AG09319 (cell line): ENCODE results near the gene GALC.
"Not testable (repeated sequence)": the region's sequence is repeated elsewhere in the genome, so short reads cannot be mapped to it uniquely, and the experiment has no call there.

Source experiments
- DNase-seq: peaks from one replicate; pipeline ENCODE4 v3.0.0-alpha.2; 2010; ENCODE audit warnings: low read depth; ENCODE audit errors: extremely low read depth
- CTCF ChIP-seq: IDR thresholded peaks from 2 replicates; pipeline ENCODE4 v1.5.1; 2011; ENCODE audit warnings: low read depth, mild to moderate bottlenecking, inconsistent platforms, low read length, moderate library complexity

The GALC gene

GRCh38 chr14:88030892-88031291 lies 37.9 kb upstream of the GALC start:
- no peak for TF ChIP-seq CTCF
- DNase-seq, result no peak

GRCh38 chr14:88030079-88030478 lies 37.1 kb upstream of the GALC start:
- no peak for TF ChIP-seq CTCF
- no peak for DNase-seq

- DNase-seq, result no peak
- no peak for TF ChIP-seq CTCF
Observed at GRCh38 chr14:88029500-88029899, 36.5 kb upstream of the GALC start.

- no peak for TF ChIP-seq CTCF
- no peak for DNase-seq
Observed at GRCh38 chr14:88026890-88027289, 33.9 kb upstream of the GALC start.

GRCh38 chr14:88025313-88025712 lies 32.3 kb upstream of the GALC start:
- DNase-seq, result no peak
- TF ChIP-seq CTCF, result no peak

- not testable (repeated sequence) for DNase-seq
Observed at GRCh38 chr14:88024252-88025086, 31.5 kb upstream of the GALC start.

GRCh38 chr14:88023658-88024187 lies 30.7 kb upstream of the GALC start:
- no peak for TF ChIP-seq CTCF
- no peak for DNase-seq

GRCh38 chr14:88017535-88017934 lies 24.6 kb upstream of the GALC start:
- TF ChIP-seq CTCF, result no peak
- DNase-seq, result no peak
